H9 (cell line): Measurements from ENCODE around the gene IL1B. TPM values are rescaled to one million over a fixed set of nuclear protein-coding genes. Genes with fewer than 3 reads are reported as not detected.

Experiments
- DNase-seq: peaks from one replicate; pipeline ENCODE4 v3.0.0-alpha.2; 2017
- H2AFZ ChIP-seq: one replicate; pipeline ENCODE4 v1.6.1; 2013; ENCODE audit warnings: mild to moderate bottlenecking, low read length, control low read depth, moderate library complexity
- H2AK5ac ChIP-seq: 2 replicates; pipeline ENCODE4 v1.6.1; 2013; ENCODE audit warnings: low read length, control low read depth, mixed read lengths; ENCODE audit not compliant: insufficient read length
- H2BK120ac ChIP-seq: one replicate; pipeline ENCODE4 v1.6.1; 2013; ENCODE audit warnings: low read depth, mild to moderate bottlenecking, low read length, control low read depth, inconsistent platforms; ENCODE audit not compliant: poor library complexity, severe bottlenecking
- H2BK12ac ChIP-seq: 2 replicates; pipeline ENCODE4 v1.6.1; 2013; ENCODE audit warnings: low read length, control low read depth, mixed read lengths, low read depth; ENCODE audit not compliant: insufficient read length
- H2BK15ac ChIP-seq: 2 replicates; pipeline ENCODE4 v1.6.1; 2013; ENCODE audit warnings: low read depth, low read length, control low read depth
- H2BK20ac ChIP-seq: one replicate; pipeline ENCODE4 v1.6.1; 2013; ENCODE audit warnings: low read depth, mild to moderate bottlenecking, low read length, control low read depth, inconsistent platforms; ENCODE audit not compliant: poor library complexity, severe bottlenecking
- H2BK5ac ChIP-seq: 2 replicates; pipeline ENCODE4 v1.6.1; 2013; ENCODE audit warnings: low read length, control low read depth, mixed read lengths; ENCODE audit not compliant: insufficient read length
- H3K14ac ChIP-seq: 2 replicates; pipeline ENCODE4 v1.6.1; 2013; ENCODE audit warnings: low read length, control low read depth; ENCODE audit not compliant: insufficient read depth
- H3K18ac ChIP-seq: 2 replicates; pipeline ENCODE4 v1.6.1; 2013; ENCODE audit warnings: low read depth, mild to moderate bottlenecking, mixed read lengths, low read length, control low read depth; ENCODE audit not compliant: insufficient read length
- H3K23ac ChIP-seq: 2 replicates; pipeline ENCODE4 v1.6.1; 2013; ENCODE audit warnings: low read length, control low read depth, mixed read lengths, low read depth; ENCODE audit not compliant: insufficient read length
- H3K23me2 ChIP-seq: 2 replicates; pipeline ENCODE4 v1.6.1; 2013; ENCODE audit warnings: low read depth, mild to moderate bottlenecking, mixed read lengths, low read length, control low read depth; ENCODE audit not compliant: insufficient read length, poor library complexity, severe bottlenecking
- H3K27ac ChIP-seq: 2 replicates; pipeline ENCODE4 v1.5.1; 2013; ENCODE audit warnings: low read length, control low read depth, mixed read lengths, low read depth; ENCODE audit not compliant: insufficient read length
- H3K27me3 ChIP-seq: 2 replicates; pipeline ENCODE4 v1.6.1; 2013; ENCODE audit warnings: low read length, control low read depth, inconsistent platforms; ENCODE audit not compliant: insufficient read depth
- H3K4ac ChIP-seq: 2 replicates; pipeline ENCODE4 v1.6.1; 2013; ENCODE audit warnings: low read depth, mild to moderate bottlenecking, control low read depth, inconsistent platforms, low read length, moderate library complexity
- H3K4me1 ChIP-seq: 2 replicates; pipeline ENCODE4 v1.6.1; 2013; ENCODE audit warnings: low read length, control low read depth, inconsistent platforms; ENCODE audit not compliant: insufficient read depth
- H3K4me2 ChIP-seq: 2 replicates; pipeline ENCODE4 v1.6.1; 2013; ENCODE audit warnings: low read length, control low read depth, mixed read lengths; ENCODE audit not compliant: insufficient read length, insufficient read depth
- H3K56ac ChIP-seq: 2 replicates; pipeline ENCODE4 v1.6.1; 2013; ENCODE audit warnings: low read depth, mild to moderate bottlenecking, mixed read lengths, low read length, control low read depth; ENCODE audit not compliant: insufficient read length
- H3K79me1 ChIP-seq: 2 replicates; pipeline ENCODE4 v1.6.1; 2013; ENCODE audit warnings: low read depth, mild to moderate bottlenecking, moderate library complexity, low read length, control low read depth, inconsistent platforms; ENCODE audit not compliant: insufficient read depth, poor library complexity, severe bottlenecking
- H3K79me2 ChIP-seq: 2 replicates; pipeline ENCODE4 v1.6.1; 2013; ENCODE audit warnings: low read length, control low read depth, inconsistent platforms; ENCODE audit not compliant: insufficient read depth
- H3K9ac ChIP-seq: 2 replicates; pipeline ENCODE4 v1.6.1; 2013; ENCODE audit warnings: low read length, control low read depth, mixed read lengths; ENCODE audit not compliant: insufficient read length; ENCODE audit errors: extremely low read depth
- H3K9me3 ChIP-seq: one replicate; pipeline ENCODE4 v1.6.1; 2013; ENCODE audit warnings: low read depth, low read length, inconsistent platforms; ENCODE audit not compliant: control insufficient read depth
- H3T11ph ChIP-seq: one replicate; pipeline ENCODE4 v1.6.1; 2013; ENCODE audit warnings: mild to moderate bottlenecking, low read length, control low read depth, inconsistent platforms
- H4K20me1 ChIP-seq: one replicate; pipeline ENCODE4 v1.6.1; 2013; ENCODE audit not compliant: control insufficient read depth, insufficient read length, insufficient read depth
- H4K5ac ChIP-seq: 2 replicates; pipeline ENCODE4 v1.6.1; 2013; ENCODE audit warnings: low read depth, mild to moderate bottlenecking, mixed read lengths, low read length, control low read depth; ENCODE audit not compliant: insufficient read length
- H4K8ac ChIP-seq: replicated peaks from 2 replicates; pipeline ENCODE4 v1.6.1; 2013; ENCODE audit warnings: low read length, control low read depth, mixed read lengths, low read depth; ENCODE audit not compliant: insufficient read length
- H4K91ac ChIP-seq: 2 replicates; pipeline ENCODE4 v1.6.1; 2013; ENCODE audit warnings: low read depth, mild to moderate bottlenecking, moderate library complexity, mixed read lengths, low read length, control low read depth; ENCODE audit not compliant: insufficient read length
- H3K27ac Mint-ChIP-seq, 3 experiments: 2 replicates in 2 of 3; 3 replicates in 1 of 3; pipeline ENCODE4 v1.8.0; 2020 to 2021; ENCODE audit warnings: mixed read lengths in 3 of 3, mild to moderate bottlenecking in 1 of 3, moderate library complexity in 1 of 3
- H3K27me3 Mint-ChIP-seq: 2 replicates; pipeline ENCODE4 v1.8.0; 2021; ENCODE audit warnings: low read depth, mild to moderate bottlenecking, moderate library complexity, mixed read lengths
- H3K36me3 Mint-ChIP-seq, 3 experiments: 2 replicates in 2 of 3; 3 replicates in 1 of 3; pipeline ENCODE4 v1.8.0; 2020 to 2021; ENCODE audit warnings: low read depth in 3 of 3, mixed read lengths in 3 of 3; ENCODE audit not compliant: insufficient read depth in 1 of 3
- H3K4me1 Mint-ChIP-seq, 2 experiments: 2 replicates each; pipeline ENCODE4 v1.8.0; 2020; ENCODE audit warnings: mixed read lengths in 2 of 2
- H3K4me3 Mint-ChIP-seq, 2 experiments: 2 replicates in 1 of 2; 3 replicates in 1 of 2; pipeline ENCODE4 v1.8.0; 2020 to 2021; ENCODE audit warnings: mild to moderate bottlenecking in 2 of 2, mixed read lengths in 2 of 2, moderate library complexity in 1 of 2
- H3K9me3 Mint-ChIP-seq, 2 experiments: 2 replicates in 1 of 2; 3 replicates in 1 of 2; pipeline ENCODE4 v1.8.0; 2020; ENCODE audit warnings: mild to moderate bottlenecking in 2 of 2, mixed read lengths in 2 of 2, moderate library complexity in 1 of 2
- CTCF ChIP-seq: fragments of 200-600 bp; sonication (generic); conservative IDR thresholded peaks from 3 replicates; pipeline ENCODE4 v1.8.0; 2021; ENCODE audit warnings: antibody characterized with exemption, mild to moderate bottlenecking
- WGBS: extraction: QIAGEN DNeasy Blood & Tissue Kit; methylation state at CpG from one replicate; pipeline ENCODE4 v1.1.7; 2013; ENCODE audit warnings: missing lambda C conversion rate, low lambda C conversion rate, mixed read lengths; ENCODE audit not compliant: insufficient read length; ENCODE audit errors: extremely low coverage; 5-methylcytosine and 5-hydroxymethylcytosine counted together
- total RNA-seq: library from RNA; stranded (reverse); gene quantifications from 2 replicates; pipeline ENCODE4 v1.2.1, GENCODE V29; 2021

Gene IL1B
- total RNA-seq, 1 experiment from 2014 or later = not detected

- H3K9me3 ChIP-seq = no peaks in the 10 kb centered on the region
- Mint-ChIP-seq H3K4me1 (peaks cover 19 to 47% of the 10 kb centered on the region in 2 experiments), H3K4me3 (no peak overlapping the region; a peak in 1 of 5 replicates), H3K27ac (no peak overlapping the region), H3K27me3 (no peaks in the 10 kb centered on the region), H3K9me3 (peaks cover 6 to 16% of the 10 kb centered on the region in 2 experiments; a peak in 4 of 5 replicates), H3K36me3 (peaks cover 0 to 6% (median 0%) of the 10 kb centered on the region in 3 experiments; a peak in 1 of 7 replicates)
- no peaks in the 10 kb centered on the region for H3K79me1 ChIP-seq
- H3K18ac ChIP-seq = no peak overlapping the region
- H2AFZ ChIP-seq = no peak overlapping the region
- H3K14ac ChIP-seq = no peak overlapping the region
- H2BK5ac ChIP-seq = no peak overlapping the region
- H3K9ac ChIP-seq = no peak overlapping the region
- no peak overlapping the region for H3T11ph ChIP-seq
- H3K4me2 ChIP-seq = no peak overlapping the region
- H2BK15ac ChIP-seq = no peak overlapping the region
- TF ChIP-seq CTCF = no peak
- no peak overlapping the region for H3K4ac ChIP-seq
- no peak overlapping the region for H4K5ac ChIP-seq
- H3K27ac ChIP-seq = no peak overlapping the region
- H2AK5ac ChIP-seq = no peak overlapping the region
- H3K4me1 ChIP-seq = no peaks in the 10 kb centered on the region
- H4K20me1 ChIP-seq = no peaks in the 10 kb centered on the region
- no peak overlapping the region for H3K23ac ChIP-seq
- H2BK12ac ChIP-seq = no peak overlapping the region
- H3K79me2 ChIP-seq = no peaks in the 10 kb centered on the region
- H4K8ac ChIP-seq = no peak overlapping the region
- no peaks in the 10 kb centered on the region for H3K27me3 ChIP-seq
- no peaks in the 10 kb centered on the region for H3K23me2 ChIP-seq
- no peak overlapping the region for H2BK120ac ChIP-seq
- H4K91ac ChIP-seq = no peak overlapping the region
- no peak overlapping the region for H2BK20ac ChIP-seq
- no peak for DNase-seq
- no CpG with 5 or more reads among the region's 1 CpG for WGBS
- H3K56ac ChIP-seq = no peak overlapping the region
Observed at GRCh38 chr2:112796486-112796885, 40.1 kb downstream of the IL1B start.
